MM.1S (cell line): ENCODE results near the gene RBFA.
"Not testable (repeated sequence)": the region's sequence is repeated elsewhere in the genome, so short reads cannot be mapped to it uniquely, and the experiment has no call there.

Source experiments
- CTCF ChIP-seq: fragments of 300-600 bp; sonication (generic); IDR thresholded peaks from 2 replicates; pipeline ENCODE4 v1.5.1; 2016; ENCODE audit warnings: antibody characterized with exemption, low read length, mixed read lengths
- EZH2 ChIP-seq: fragments of 300-600 bp; sonication (generic); optimal IDR thresholded peaks from 2 replicates; pipeline ENCODE3; 2017; ENCODE audit warnings: low read depth, mild to moderate bottlenecking, antibody characterized with exemption, low read length, mixed read lengths
- EZH2phosphoT487 ChIP-seq: fragments of 300-600 bp; sonication (generic); IDR thresholded peaks from 2 replicates; pipeline ENCODE4 v1.6.1; 2018; ENCODE audit warnings: antibody characterized with exemption, low read length

DNA sequence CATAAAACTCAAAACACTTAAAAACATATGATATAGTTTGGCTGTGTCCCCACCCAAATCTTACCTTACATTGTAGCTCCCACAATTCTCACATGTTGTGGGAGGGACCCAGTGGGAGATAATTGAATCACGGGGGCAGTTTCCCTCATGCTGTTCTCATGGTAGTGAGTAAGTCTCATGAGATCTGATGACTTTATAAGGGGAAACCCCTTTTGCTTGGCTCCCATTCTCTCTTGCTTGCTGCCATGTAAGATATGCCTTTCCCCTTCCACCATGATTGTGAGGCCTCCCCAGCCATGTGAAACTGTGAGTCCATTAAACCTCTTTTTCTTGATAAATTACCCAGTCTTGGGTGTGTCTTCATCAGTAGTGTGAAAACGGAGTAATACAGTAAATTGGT is 34.5 kb upstream of the RBFA start:
- not testable (repeated sequence) for TF ChIP-seq CTCF, EZH2, EZH2phosphoT487
